ENCODE data around the gene CELF5. TPM values are rescaled to one million over a fixed set of nuclear protein-coding genes. Genes with fewer than 3 reads are reported as not detected.
A peak's percentile ranks its signal among the peaks of the same experiment; 100 is the strongest.
"Not testable (repeated sequence)": the region's sequence is repeated elsewhere in the genome, so short reads cannot be mapped to it uniquely, and the experiment has no call there.

The CELF5 gene
- total and polyA plus RNA-seq, 7 donors: 0.06 TPM; not detected in 6

DNA sequence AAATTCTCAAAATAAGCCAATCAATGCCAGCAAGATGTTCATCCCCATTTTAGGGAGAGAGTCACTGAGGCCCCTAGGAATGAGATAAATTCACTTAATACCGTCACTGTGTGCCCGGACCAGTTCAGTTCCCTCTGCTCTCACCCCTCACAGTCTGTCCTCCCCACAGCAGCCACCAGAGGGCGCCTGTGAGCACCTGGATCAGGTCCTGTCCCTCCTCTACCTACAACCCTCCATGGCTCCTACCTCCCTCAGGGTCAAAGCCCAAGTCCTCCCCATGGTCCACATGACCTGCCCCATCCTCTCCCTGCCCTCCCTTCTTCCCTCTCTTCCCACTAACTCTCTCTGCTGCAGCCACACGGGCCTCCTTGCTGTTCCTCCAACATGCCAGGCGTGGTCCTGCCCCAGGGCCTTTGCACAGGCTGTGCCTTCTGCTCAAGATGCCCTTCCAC, 100.0 kb downstream of the CELF5 start:
- Histone ChIP-seq H3K4me1 (peaks cover 6% of the 10 kb centered on the region), H3K4me3 (no peak overlapping the region), H3K27me3 (ENCODE audit: insufficient read depth in 3 of 3, low read length in 2 of 3) (peaks cover 0 to 17% (median 11%) of the 10 kb centered on the region in 3 donors), H3K9me3 (no peaks in the 10 kb centered on the region), H3K36me3 (ENCODE audit: insufficient read depth in 1 of 2, low read depth in 1 of 2) (no peaks in the 10 kb centered on the region), H3K27ac (no peak overlapping the region)
- TF ChIP-seq, protein P1, sequence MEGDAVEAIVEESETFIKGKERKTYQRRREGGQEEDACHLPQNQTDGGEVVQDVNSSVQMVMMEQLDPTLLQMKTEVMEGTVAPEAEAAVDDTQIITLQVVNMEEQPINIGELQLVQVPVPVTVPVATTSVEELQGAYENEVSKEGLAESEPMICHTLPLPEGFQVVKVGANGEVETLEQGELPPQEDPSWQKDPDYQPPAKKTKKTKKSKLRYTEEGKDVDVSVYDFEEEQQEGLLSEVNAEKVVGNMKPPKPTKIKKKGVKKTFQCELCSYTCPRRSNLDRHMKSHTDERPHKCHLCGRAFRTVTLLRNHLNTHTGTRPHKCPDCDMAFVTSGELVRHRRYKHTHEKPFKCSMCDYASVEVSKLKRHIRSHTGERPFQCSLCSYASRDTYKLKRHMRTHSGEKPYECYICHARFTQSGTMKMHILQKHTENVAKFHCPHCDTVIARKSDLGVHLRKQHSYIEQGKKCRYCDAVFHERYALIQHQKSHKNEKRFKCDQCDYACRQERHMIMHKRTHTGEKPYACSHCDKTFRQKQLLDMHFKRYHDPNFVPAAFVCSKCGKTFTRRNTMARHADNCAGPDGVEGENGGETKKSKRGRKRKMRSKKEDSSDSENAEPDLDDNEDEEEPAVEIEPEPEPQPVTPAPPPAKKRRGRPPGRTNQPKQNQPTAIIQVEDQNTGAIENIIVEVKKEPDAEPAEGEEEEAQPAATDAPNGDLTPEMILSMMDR (IDR thresholded peaks at IDR 0.05): peak; percentile 58
- intact Hi-C loops (cut with DNase I): no loop called here
- DNase-seq (peak; percentile 63 to 80), ATAC-seq (peak in 3 of 4 donors; percentile 44 to 53 (median 53))
- WGBS, 3 donors: 40 to 44% (median 42%) methylated on average over 5 of the region's 5 CpGs

DNA sequence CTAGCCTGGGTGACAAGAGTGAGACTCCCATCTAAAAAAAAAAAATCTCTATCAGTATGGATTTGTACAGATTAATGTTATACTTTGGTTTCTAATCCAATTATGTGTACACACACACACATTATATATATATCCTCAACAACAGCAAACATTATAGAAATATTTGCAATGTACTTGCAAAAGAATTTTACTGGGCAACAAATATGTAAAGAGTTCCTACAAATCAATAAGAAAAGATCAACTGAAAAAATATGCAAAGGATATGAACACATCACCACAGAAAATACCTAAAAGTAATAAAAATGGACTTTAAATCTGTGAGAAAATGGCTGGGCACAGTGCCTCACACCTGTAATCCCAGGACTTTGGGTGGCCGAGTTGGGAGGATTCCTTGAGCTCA, 101.0 kb downstream of the CELF5 start:
- Histone ChIP-seq H3K27ac (no peak overlapping the region), H3K36me3 (ENCODE audit: insufficient read depth in 1 of 2, low read depth in 1 of 2) (no peaks in the 10 kb centered on the region), H3K27me3 (ENCODE audit: insufficient read depth in 3 of 3, low read length in 2 of 3) (peaks cover 0 to 7% (median 4%) of the 10 kb centered on the region in 3 donors), H3K4me3 (no peak overlapping the region), H3K9me3 (no peaks in the 10 kb centered on the region), H3K4me1 (peaks cover 6% of the 10 kb centered on the region)
- TF ChIP-seq, protein P1 (IDR thresholded peaks at IDR 0.05): no peak
- intact Hi-C loops (cut with DNase I): no loop called here
- WGBS, 3 donors: 71 to 83% (median 77%) methylated on average over 1 of the region's 1 CpG
- DNase-seq: no peak
- ATAC-seq: no peak

DNA sequence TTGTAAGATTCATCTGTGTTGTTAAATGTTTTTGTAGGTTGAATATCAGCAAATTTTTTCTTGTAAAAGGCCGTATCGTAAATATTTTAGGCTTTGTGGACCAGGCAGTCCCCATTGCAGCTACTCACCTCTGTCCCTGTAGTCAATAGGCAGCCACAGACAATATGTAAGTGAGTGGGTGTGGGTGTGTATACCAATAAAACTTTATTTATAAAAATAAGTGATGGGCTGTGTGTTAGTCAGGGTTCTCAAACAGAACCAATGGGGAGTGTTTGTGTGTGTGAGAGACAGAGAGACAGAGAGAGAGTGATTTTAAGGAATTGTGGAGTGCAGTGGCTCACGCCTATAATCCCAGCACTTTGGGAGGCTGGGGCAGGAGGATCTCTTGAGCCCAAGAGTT, 104.3 kb downstream of the CELF5 start:
- Histone ChIP-seq H3K4me3 (no peak overlapping the region), H3K36me3 (ENCODE audit: insufficient read depth in 1 of 2, low read depth in 1 of 2) (no peaks in the 10 kb centered on the region), H3K27me3 (ENCODE audit: insufficient read depth in 3 of 3, low read length in 2 of 3) (no peaks in the 10 kb centered on the region), H3K27ac (no peak overlapping the region), H3K4me1 (peaks cover 6% of the 10 kb centered on the region), H3K9me3 (no peaks in the 10 kb centered on the region)
- DNase-seq (no peak), ATAC-seq (no peak)
- WGBS, 3 donors: 95 to 99% (median 99%) methylated on average over 3 of the region's 3 CpGs
- intact Hi-C loops (cut with DNase I): no loop called here
- TF ChIP-seq, protein P1 (IDR thresholded peaks at IDR 0.05): no peak

DNA sequence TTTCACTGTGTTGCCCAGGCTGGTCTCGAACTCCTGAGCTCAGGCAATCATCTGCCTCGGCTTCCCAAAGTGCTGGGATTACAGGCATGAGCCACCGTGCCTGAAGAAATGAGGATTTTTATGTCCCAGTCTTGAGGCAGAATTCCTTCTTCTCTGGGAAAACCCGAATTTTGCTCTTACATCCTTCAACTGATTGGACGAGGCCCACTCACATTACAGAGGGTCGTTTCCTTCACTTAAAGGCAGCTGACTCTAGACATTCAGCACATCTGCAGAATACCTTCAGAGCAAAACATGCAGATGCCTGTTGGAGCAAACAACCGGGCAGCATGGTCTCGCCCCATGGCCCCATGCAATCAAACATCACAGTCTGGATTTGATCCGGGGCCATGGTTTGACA, 105.6 kb downstream of the CELF5 start:
- intact Hi-C loops (cut with DNase I): no loop called here
- Histone ChIP-seq H3K9me3 (no peaks in the 10 kb centered on the region), H3K4me3 (no peak overlapping the region), H3K27me3 (ENCODE audit: insufficient read depth in 3 of 3, low read length in 2 of 3) (no peaks in the 10 kb centered on the region), H3K4me1 (peaks cover 11% of the 10 kb centered on the region), H3K27ac (no peak overlapping the region), H3K36me3 (ENCODE audit: insufficient read depth in 1 of 2, low read depth in 1 of 2) (no peaks in the 10 kb centered on the region)
- DNase-seq: no peak
- WGBS, 3 donors: 85 to 87% (median 86%) methylated on average over 9 of the region's 9 CpGs
- ATAC-seq: no peak
- TF ChIP-seq, protein P1 (IDR thresholded peaks at IDR 0.05): no peak

DNA sequence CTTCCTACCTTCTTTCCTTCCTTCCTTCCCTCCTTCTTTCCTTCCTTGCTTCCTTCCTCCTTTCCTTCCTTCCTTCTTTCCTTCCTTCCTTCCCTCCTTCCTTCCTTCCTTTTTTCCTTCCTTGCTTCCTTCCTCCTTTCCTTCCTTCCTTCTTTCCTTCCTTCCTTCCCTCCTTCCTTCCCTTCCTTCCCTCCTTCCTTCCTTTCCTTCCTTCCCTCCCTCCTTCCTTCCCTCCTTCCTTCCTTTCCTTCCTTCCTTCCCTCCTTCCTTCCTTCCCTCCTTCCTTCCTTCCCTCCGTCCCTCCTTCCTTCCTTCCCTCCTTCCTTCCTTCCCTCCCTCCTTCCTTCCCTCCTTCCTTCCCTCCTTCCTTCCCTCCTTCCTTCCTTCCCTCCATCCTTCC, 107.8 kb downstream of the CELF5 start:
- DNase-seq; H3K36me3 ChIP-seq (ENCODE audit: insufficient read depth in 1 of 2, low read depth in 1 of 2); H3K27ac ChIP-seq; intact Hi-C loops (cut with DNase I); H3K27me3 ChIP-seq (ENCODE audit: insufficient read depth in 3 of 3, low read length in 2 of 3); H3K9me3 ChIP-seq; ATAC-seq; H3K4me3 ChIP-seq: not testable (repeated sequence)
- peaks cover 27% of the 10 kb centered on the region for H3K4me1 ChIP-seq
- 88 to 94% (median 88%) methylated on average over 1 of the region's 1 CpG for WGBS, 3 donors

Measured in psoas muscle (tissue), 8 donors.